ENCODE results near the gene DNAJC7. TPM values are rescaled to one million over a fixed set of nuclear protein-coding genes. Genes with fewer than 3 reads are reported as not detected.
A peak's percentile ranks its signal among the peaks of the same experiment; 100 is the strongest.

Gene DNAJC7
- total RNA-seq (2022) (112 and 130 TPM in 2 replicates), Bru-seq, nascent RNA (percentile 87 among the genes with signal in this experiment), BruChase-seq, experiment 1, labeled RNA remaining after a 6-hour chase (percentile 89 among the genes with signal in this experiment), BruChase-seq, experiment 2, labeled RNA remaining after a 2-hour chase (percentile 88 among the genes with signal in this experiment)
- long read RNA-seq, transcript DNAJC7-203 (14 exons, 2,022 nt): major isoform, 92 of 145 reads
- long read RNA-seq, partial matches to known transcripts: 9 of 145 reads
- long read RNA-seq, other reads (novel, unspliced or antisense): 44 of 145 reads

- no peaks in the 10 kb centered on the region for H3K27me3 Mint-ChIP-seq (ENCODE audit: insufficient read depth, unreplicated experiment)
- DNase-seq (ENCODE audit: unreplicated experiment): peak; percentile 84
- H3K27ac Mint-ChIP-seq (ENCODE audit: low read depth, unreplicated experiment): peak within 1 kb of the TSS; percentile 99
- ChIA-PET CTCF (interaction anchor here (0.5 to 1.6 kb wide), 15 partner anchors 48 to 1271 kb away, joined by 3 to 11 read pairs (median 3); no protein-coding TSS in a partner anchor), POLR2A (interaction anchor here (0.5 to 6.8 kb wide), 41 partner anchors 8 to 757 kb away, joined by 3 to 138 read pairs (median 3); partner anchors contain the start of genes ACLY, CAVIN1, CNP and DHX58)
- peaks cover 34% of the 10 kb centered on the region for H3K4me1 Mint-ChIP-seq (ENCODE audit: insufficient read depth, unreplicated experiment)
- H3K4me3 Mint-ChIP-seq (ENCODE audit: unreplicated experiment): peak within 1 kb of the TSS; percentile 99
- TSS peak; percentile 62 for BruUV-seq (replicated peaks)
- no peak for TF ChIP-seq CTCF (IDR thresholded peaks at IDR 0.05; ENCODE audit: unreplicated experiment)
- no peaks in the 10 kb centered on the region for H3K9me3 Mint-ChIP-seq (ENCODE audit: unreplicated experiment)
- peaks cover 17% of the 10 kb centered on the region for H3K36me3 Mint-ChIP-seq (ENCODE audit: insufficient read depth, unreplicated experiment)
- intact Hi-C loops (cut with micrococcal nuclease): loop anchor here (2.0 kb wide), 1 partner anchor 50 kb away; the partner anchor contains the start of gene CNP
Observed at GRCh38 chr17:42016941-42017865, at the start of gene DNAJC7. DNAJC7 (minus strand) TSS chr17:42017439; CDS start chr17:42017416, 23 bp downstream.

- no peak overlapping the region for H3K27ac Mint-ChIP-seq (ENCODE audit: low read depth, unreplicated experiment)
- POLR2A ChIA-PET: interaction anchor here (0.5 kb wide), 1 partner anchor 328 kb away, joined by 4 read pairs; no protein-coding TSS in a partner anchor
- H3K27me3 Mint-ChIP-seq (ENCODE audit: insufficient read depth, unreplicated experiment): no peaks in the 10 kb centered on the region
- intact Hi-C loops (cut with micrococcal nuclease): no loop called here
- no peak for DNase-seq (ENCODE audit: unreplicated experiment)
- no peak for TF ChIP-seq CTCF (IDR thresholded peaks at IDR 0.05; ENCODE audit: unreplicated experiment)
- H3K36me3 Mint-ChIP-seq (ENCODE audit: insufficient read depth, unreplicated experiment): no peaks in the 10 kb centered on the region
- BruUV-seq (replicated peaks): no TSS peak
- CTCF ChIA-PET: interaction anchor here (1.1 to 4.4 kb wide), 4 partner anchors 9 to 51 kb away, joined by 4 to 37 read pairs (median 6); partner anchors contain the start of gene DHX58
- H3K9me3 Mint-ChIP-seq (ENCODE audit: unreplicated experiment): no peaks in the 10 kb centered on the region
- H3K4me1 Mint-ChIP-seq (ENCODE audit: insufficient read depth, unreplicated experiment): no peaks in the 10 kb centered on the region
- no peak overlapping the region for H3K4me3 Mint-ChIP-seq (ENCODE audit: unreplicated experiment)
Observed at GRCh38 chr17:42065201-42065600, 48.0 kb upstream of the DNAJC7 start.

GRCh38 chr17:42062681-42063080, 45.4 kb upstream of the DNAJC7 start:
- no peak overlapping the region for H3K27ac Mint-ChIP-seq (ENCODE audit: low read depth, unreplicated experiment)
- no peaks in the 10 kb centered on the region for H3K9me3 Mint-ChIP-seq (ENCODE audit: unreplicated experiment)
- no peak for TF ChIP-seq CTCF (IDR thresholded peaks at IDR 0.05; ENCODE audit: unreplicated experiment)
- ChIA-PET POLR2A (no interaction called here), CTCF (no interaction called here)
- no peaks in the 10 kb centered on the region for H3K27me3 Mint-ChIP-seq (ENCODE audit: insufficient read depth, unreplicated experiment)
- no peaks in the 10 kb centered on the region for H3K4me1 Mint-ChIP-seq (ENCODE audit: insufficient read depth, unreplicated experiment)
- intact Hi-C loops (cut with micrococcal nuclease): no loop called here
- no peak for DNase-seq (ENCODE audit: unreplicated experiment)
- no TSS peak for BruUV-seq (replicated peaks)
- no peak overlapping the region for H3K4me3 Mint-ChIP-seq (ENCODE audit: unreplicated experiment)
- no peaks in the 10 kb centered on the region for H3K36me3 Mint-ChIP-seq (ENCODE audit: insufficient read depth, unreplicated experiment)
